ENCODE data around the gene UFSP2.
"Not testable (repeated sequence)": the region's sequence is repeated elsewhere in the genome, so short reads cannot be mapped to it uniquely, and the experiment has no call there.

Gene UFSP2

DNA sequence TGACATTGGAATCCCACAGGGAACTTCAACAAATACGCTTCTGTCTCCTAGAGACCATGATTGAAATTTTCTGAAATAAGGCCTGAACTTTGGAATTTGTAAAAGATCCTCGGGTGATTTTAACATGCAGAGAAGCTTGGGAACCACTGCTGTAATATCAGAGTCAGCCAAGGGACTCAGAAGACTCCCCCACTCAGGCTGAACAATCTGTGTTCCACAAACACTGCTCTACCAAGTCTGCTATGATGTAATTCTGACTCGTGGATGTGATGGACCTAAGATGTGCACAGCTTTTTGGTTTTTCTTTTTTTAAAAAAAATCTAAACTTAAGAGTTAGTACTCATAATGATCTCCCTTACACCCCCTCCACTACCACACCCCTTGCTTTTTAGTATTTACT is 56.0 kb downstream of the UFSP2 start:
- no peak overlapping the region for H3K4me3 ChIP-seq (ENCODE audit: low read depth, low read length)
- TF ChIP-seq, protein P1, sequence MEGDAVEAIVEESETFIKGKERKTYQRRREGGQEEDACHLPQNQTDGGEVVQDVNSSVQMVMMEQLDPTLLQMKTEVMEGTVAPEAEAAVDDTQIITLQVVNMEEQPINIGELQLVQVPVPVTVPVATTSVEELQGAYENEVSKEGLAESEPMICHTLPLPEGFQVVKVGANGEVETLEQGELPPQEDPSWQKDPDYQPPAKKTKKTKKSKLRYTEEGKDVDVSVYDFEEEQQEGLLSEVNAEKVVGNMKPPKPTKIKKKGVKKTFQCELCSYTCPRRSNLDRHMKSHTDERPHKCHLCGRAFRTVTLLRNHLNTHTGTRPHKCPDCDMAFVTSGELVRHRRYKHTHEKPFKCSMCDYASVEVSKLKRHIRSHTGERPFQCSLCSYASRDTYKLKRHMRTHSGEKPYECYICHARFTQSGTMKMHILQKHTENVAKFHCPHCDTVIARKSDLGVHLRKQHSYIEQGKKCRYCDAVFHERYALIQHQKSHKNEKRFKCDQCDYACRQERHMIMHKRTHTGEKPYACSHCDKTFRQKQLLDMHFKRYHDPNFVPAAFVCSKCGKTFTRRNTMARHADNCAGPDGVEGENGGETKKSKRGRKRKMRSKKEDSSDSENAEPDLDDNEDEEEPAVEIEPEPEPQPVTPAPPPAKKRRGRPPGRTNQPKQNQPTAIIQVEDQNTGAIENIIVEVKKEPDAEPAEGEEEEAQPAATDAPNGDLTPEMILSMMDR (IDR thresholded peaks at IDR 0.05; ENCODE audit: borderline replicate concordance, insufficient read depth, low read depth, low read length) = no peak

DNA sequence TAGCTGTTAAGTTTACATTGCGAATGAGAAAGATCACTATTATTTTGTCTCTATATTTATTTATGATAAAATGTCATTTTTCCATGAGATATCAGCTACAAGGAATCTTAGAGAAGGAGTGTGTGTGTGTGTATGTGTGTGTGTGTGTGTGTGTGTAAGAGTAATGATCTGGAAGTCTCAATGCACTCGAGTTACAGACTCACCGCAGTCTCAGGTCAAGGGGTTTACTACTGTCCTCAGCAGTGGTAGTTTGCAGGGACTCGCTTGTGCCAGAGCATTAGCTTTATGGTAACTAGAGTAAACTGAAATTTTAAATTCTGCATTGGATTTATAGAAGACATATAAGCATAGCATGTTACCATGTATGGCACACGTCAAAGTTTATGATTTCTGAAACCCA is 60.9 kb downstream of the UFSP2 start:
- no peak overlapping the region for H3K4me3 ChIP-seq (ENCODE audit: low read depth, low read length)
- TF ChIP-seq, protein P1 (IDR thresholded peaks at IDR 0.05; ENCODE audit: borderline replicate concordance, insufficient read depth, low read depth, low read length) = no peak

DNA sequence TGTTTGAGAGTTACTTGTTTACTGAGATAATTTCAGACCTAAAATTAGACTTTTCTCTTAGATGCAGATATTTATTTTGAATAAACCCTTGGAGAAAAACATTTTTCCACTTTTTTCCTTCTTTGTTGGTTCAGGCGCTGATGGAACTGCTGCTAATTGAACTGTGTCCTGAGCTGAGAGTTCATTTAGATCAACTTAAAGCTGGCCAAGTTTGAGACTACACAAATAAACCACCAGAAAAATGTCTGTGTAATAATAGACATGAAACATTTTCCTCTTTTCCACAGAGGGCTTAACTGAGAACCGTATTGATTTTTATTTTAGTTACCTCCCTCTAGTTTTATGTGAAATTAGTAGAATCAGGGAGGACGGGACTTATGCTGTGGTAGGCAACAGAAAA is 62.5 kb downstream of the UFSP2 start:
- H3K4me3 ChIP-seq (ENCODE audit: low read depth, low read length) = no peak overlapping the region
- TF ChIP-seq, protein P1 (IDR thresholded peaks at IDR 0.05; ENCODE audit: borderline replicate concordance, insufficient read depth, low read depth, low read length) = no peak

DNA sequence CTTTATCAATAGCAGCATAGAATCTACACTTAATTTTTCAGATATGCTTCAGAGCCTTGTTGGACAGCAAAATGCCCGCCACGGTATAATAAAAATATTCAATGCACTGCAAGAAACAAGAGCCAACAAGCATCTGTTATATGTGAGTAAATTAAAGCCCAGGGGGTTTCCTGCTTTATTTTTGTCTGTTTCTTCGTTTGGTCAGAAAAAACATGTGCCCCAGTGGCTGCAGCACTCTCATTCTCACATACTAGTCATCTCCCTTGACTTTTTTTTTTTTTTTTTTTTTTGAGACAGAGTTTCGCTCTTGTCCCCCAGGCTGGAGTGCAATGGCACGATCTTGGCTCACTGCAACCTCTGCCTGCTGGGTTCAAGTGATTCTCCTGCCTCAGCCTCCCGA is 63.2 kb downstream of the UFSP2 start:
- H3K4me3 ChIP-seq (ENCODE audit: low read depth, low read length) = not testable (repeated sequence)

DNA sequence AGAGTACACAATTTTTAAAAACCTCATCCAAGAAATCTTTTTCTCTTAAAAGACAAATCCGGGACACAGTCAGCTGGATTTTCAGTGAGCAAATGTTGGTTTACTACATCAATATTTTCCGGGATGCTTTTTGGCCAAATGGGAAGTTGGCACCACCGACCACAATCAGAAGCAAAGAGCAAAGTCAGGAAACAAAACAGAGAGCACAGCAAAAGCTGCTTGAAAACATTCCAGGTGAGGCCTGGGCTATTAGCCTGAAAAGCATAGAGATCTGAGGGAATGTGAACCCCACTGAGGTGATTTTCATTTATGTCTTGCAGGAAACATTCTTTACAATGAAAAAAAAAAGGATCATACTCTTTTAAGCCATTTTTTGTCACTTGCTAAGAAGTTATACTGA is 63.9 kb downstream of the UFSP2 start:
- TF ChIP-seq, protein P1 (IDR thresholded peaks at IDR 0.05; ENCODE audit: borderline replicate concordance, insufficient read depth, low read depth, low read length) = no peak
- H3K4me3 ChIP-seq (ENCODE audit: low read depth, low read length) = no peak overlapping the region

DNA sequence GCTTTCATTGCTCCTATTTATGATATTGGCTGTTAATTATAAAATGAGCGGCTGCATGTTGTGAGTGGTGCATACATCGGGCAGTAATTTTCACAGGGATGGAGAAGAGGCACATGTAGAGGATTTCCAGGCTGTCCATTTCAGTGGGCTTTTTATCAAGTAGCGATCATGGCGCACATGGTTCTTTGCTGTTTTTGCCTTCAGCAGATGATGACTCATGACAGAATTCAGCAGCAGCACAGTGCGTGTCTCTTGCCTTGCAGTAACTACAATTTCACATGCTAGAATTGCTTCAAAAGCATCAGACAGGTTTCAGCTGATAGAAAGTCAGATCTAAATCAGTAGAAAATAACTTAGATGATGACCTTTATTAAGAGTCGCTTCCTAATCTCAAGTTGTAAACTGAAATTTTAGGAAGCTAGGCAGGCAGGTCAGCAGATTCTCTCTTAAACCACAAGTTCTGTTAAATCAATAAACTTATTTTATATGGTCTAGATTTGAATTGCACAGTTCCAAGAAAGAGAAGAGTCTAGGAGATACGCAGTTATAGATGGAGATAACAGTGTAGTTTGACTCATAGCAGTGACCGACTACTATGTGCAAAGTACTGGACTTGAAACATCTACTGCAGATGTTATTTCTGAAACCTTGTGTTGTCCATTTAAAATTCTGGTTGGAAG is 65.9 kb downstream of the UFSP2 start:
- TF ChIP-seq, protein P1 (IDR thresholded peaks at IDR 0.05; ENCODE audit: borderline replicate concordance, insufficient read depth, low read depth, low read length) = no peak
- no peak overlapping the region for H3K4me3 ChIP-seq (ENCODE audit: low read depth, low read length)

DNA sequence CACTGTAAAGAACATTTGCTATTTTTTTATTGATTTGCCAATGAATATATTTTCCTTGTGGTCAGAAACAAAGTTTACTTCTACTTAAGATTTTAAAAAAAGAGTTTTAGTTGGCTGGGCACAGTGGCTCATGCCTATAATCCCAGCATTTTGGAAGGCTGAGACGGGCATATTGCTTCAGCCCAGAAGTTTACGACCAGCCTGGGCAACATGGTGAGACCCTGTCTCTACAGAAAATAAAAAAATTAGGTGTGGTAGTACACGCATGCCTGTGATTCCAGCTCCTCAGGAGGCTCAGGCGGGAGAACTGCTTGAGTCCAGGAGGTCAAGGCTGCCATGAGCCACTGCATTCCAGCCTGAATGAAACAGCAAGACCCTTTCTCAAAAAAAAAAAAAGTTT is 66.8 kb downstream of the UFSP2 start:
- TF ChIP-seq, protein P1 (IDR thresholded peaks at IDR 0.05; ENCODE audit: borderline replicate concordance, insufficient read depth, low read depth, low read length) = no peak
- no peak overlapping the region for H3K4me3 ChIP-seq (ENCODE audit: low read depth, low read length)

Measured in GM12875 (cell line).